ENCODE data around the gene RAB3GAP2. TPM values are rescaled to one million over a fixed set of nuclear protein-coding genes. Genes with fewer than 3 reads are reported as not detected.

RAB3GAP2 gene
- total and polyA plus RNA-seq, 2 of the 13 experiments (the other 11 are each of a cell fraction or from before 2014, with no cell fraction given) = 22.6 to 25.0 TPM

- ChIA-PET POLR2A (no interaction called here), CTCF (ENCODE audit: low intra/inter-chr PET ratio, low total read pairs) (no interaction called here)
- Histone ChIP-seq H4K20me1 (ENCODE audit: insufficient read depth, low read length) (no peaks in the 10 kb centered on the region), H3K79me2 (ENCODE audit: insufficient read depth, low read length) (no peaks in the 10 kb centered on the region), H3K27ac (ENCODE audit: extremely low read length, insufficient read depth, low read length) (no peak overlapping the region), H3K36me3 (replicated peaks in 1 of 2; ENCODE audit: control insufficient read depth in 1 of 2, insufficient read depth in 2 of 2, low read length in 2 of 2) (peaks cover 6 to 37% of the 10 kb centered on the region in 2 experiments), H3K4me1 (ENCODE audit: insufficient read depth, low read length) (no peaks in the 10 kb centered on the region), H3K9me3 (ENCODE audit: low read length) (no peaks in the 10 kb centered on the region), H3K4me2 (ENCODE audit: low read depth, low read length) (no peak overlapping the region), H3K27me3 (ENCODE audit: control insufficient read depth in 1 of 2, insufficient read depth in 2 of 2, low read length in 2 of 2) (no peaks in the 10 kb centered on the region), H2AFZ (ENCODE audit: low read length) (no peak overlapping the region), H3K4me3 (replicated peaks in 1 of 3; ENCODE audit: insufficient read depth in 1 of 3, low read depth in 2 of 3, low read length in 3 of 3) (no peak overlapping the region), H3K9ac (ENCODE audit: insufficient read depth, low read depth, low read length) (no peak overlapping the region)
- FAIRE-seq = no peak
- intact Hi-C loops (cut with micrococcal nuclease; ENCODE audit: unreplicated experiment) (no loop called here), in situ Hi-C loops (cut with HindIII; ENCODE audit: extremely low pct_ligation_motif_present, low pct_unique_long_range_greater_than_20kb) (no loop called here)
- ATAC-seq = no peak
- BruUV-seq (replicated peaks) = no TSS peak
- no peak for DNase-seq (ENCODE audit: low spot score)
- WGBS (ENCODE audit: low lambda C conversion rate) = 98% methylated on average over 2 of the region's 2 CpGs
- TF ChIP-seq ZNF709 (CRISPR knock-in tag; IDR thresholded peaks at IDR 0.05) (no peak), ZNF619 (CRISPR knock-in tag; IDR thresholded peaks at IDR 0.05) (no peak), ZBTB38 (CRISPR knock-in tag; IDR thresholded peaks at IDR 0.05) (no peak), ZNF607 (CRISPR knock-in tag; IDR thresholded peaks at IDR 0.05; ENCODE audit: borderline replicate concordance) (no peak), ZMAT5 (CRISPR knock-in tag; IDR thresholded peaks at IDR 0.05; ENCODE audit: borderline replicate concordance, low read depth) (no peak), ZNF225 (CRISPR knock-in tag; IDR thresholded peaks at IDR 0.05) (no peak), ZFP82 (CRISPR knock-in tag; IDR thresholded peaks at IDR 0.05; ENCODE audit: borderline replicate concordance) (no peak), RNF2 (conservative IDR thresholded peaks at IDR 0.05; ENCODE audit: low read depth) (no peak), FLYWCH1 (CRISPR knock-in tag; IDR thresholded peaks at IDR 0.05) (no peak), ERF (CRISPR knock-in tag; IDR thresholded peaks at IDR 0.05) (no peak), NR1H2 (CRISPR knock-in tag; IDR thresholded peaks at IDR 0.05; ENCODE audit: borderline replicate concordance, low read depth) (no peak), ZNF652 (CRISPR knock-in tag; IDR thresholded peaks at IDR 0.05; ENCODE audit: borderline replicate concordance, low read depth) (no peak), GFI1 (CRISPR knock-in tag; IDR thresholded peaks at IDR 0.05; ENCODE audit: borderline replicate concordance) (no peak), ATF1 (CRISPR knock-in tag; IDR thresholded peaks at IDR 0.05) (no peak)
- TF ChIP-seq, protein P1, sequence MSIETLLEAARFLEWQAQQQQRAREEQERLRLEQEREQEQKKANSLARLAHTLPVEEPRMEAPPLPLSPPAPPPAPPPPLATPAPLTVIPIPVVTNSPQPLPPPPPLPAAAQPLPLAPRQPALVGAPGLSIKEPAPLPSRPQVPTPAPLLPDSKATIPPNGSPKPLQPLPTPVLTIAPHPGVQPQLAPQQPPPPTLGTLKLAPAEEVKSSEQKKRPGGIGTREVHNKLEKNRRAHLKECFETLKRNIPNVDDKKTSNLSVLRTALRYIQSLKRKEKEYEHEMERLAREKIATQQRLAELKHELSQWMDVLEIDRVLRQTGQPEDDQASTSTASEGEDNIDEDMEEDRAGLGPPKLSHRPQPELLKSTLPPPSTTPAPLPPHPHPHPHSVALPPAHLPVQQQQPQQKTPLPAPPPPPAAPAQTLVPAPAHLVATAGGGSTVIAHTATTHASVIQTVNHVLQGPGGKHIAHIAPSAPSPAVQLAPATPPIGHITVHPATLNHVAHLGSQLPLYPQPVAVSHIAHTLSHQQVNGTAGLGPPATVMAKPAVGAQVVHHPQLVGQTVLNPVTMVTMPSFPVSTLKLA (IDR thresholded peaks at IDR 0.05) = no peak
- TF ChIP-seq, protein P2, sequence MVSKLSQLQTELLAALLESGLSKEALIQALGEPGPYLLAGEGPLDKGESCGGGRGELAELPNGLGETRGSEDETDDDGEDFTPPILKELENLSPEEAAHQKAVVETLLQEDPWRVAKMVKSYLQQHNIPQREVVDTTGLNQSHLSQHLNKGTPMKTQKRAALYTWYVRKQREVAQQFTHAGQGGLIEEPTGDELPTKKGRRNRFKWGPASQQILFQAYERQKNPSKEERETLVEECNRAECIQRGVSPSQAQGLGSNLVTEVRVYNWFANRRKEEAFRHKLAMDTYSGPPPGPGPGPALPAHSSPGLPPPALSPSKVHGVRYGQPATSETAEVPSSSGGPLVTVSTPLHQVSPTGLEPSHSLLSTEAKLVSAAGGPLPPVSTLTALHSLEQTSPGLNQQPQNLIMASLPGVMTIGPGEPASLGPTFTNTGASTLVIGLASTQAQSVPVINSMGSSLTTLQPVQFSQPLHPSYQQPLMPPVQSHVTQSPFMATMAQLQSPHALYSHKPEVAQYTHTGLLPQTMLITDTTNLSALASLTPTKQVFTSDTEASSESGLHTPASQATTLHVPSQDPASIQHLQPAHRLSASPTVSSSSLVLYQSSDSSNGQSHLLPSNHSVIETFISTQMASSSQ (IDR thresholded peaks at IDR 0.05; ENCODE audit: low read depth) = no peak
- TF ChIP-seq, protein P2 (CRISPR knock-in tag; IDR thresholded peaks at IDR 0.05; ENCODE audit: borderline replicate concordance) = no peak
These were observed 83.7 kb downstream of the RAB3GAP2 start for GRCh38 chr1:220188538-220188937.
